BLaER1 treated with 17β-estradiol and CSF1 and Interleukin-3, amounts not matched to agents 10 nM and 100 nM (cell line): ENCODE measurements around the gene PBX1.

ENCODE experiments used
- H3K27ac ChIP-seq, 11 experiments: shearing (Covaris generic); formaldehyde crosslinking; 2 replicates each; pipeline ENCODE4 v1.8.1; 2022
- H3K27me3 ChIP-seq, 11 experiments: shearing (Covaris generic); formaldehyde crosslinking; 2 replicates each; pipeline ENCODE4 v1.8.1; 2022
- H3K36me3 ChIP-seq, 11 experiments: shearing (Covaris generic); formaldehyde crosslinking; 2 replicates each; pipeline ENCODE4 v1.8.1; 2022
- H3K4me1 ChIP-seq, 10 experiments: shearing (Covaris generic); formaldehyde crosslinking; 2 replicates each; pipeline ENCODE4 v1.8.1; 2022
- H3K4me2 ChIP-seq, 11 experiments: shearing (Covaris generic); formaldehyde crosslinking; 2 replicates each; pipeline ENCODE4 v1.8.1; 2022
- H3K4me3 ChIP-seq, 10 experiments: shearing (Covaris generic); formaldehyde crosslinking; 2 replicates each; pipeline ENCODE4 v1.8.1; 2022
- H3K9ac ChIP-seq, 11 experiments: shearing (Covaris generic); formaldehyde crosslinking; 2 replicates each; pipeline ENCODE4 v1.8.1; 2022
- H3K9me3 ChIP-seq, 11 experiments: shearing (Covaris generic); formaldehyde crosslinking; replicated peaks in 1 of 11; 2 replicates each; pipeline ENCODE4 v1.8.1; 2022
- H4K20me1 ChIP-seq, 11 experiments: shearing (Covaris generic); formaldehyde crosslinking; 2 replicates each; pipeline ENCODE4 v1.8.1; 2022
- Cebpa-rat ChIP-seq, 11 experiments: shearing (Covaris generic); IDR thresholded peaks; 2 replicates each; pipeline ENCODE4 v1.8.1; 2022

PBX1 gene

GRCh38 chr1:164840936-164841335, 282.0 kb downstream of the PBX1 start:
- no peaks in the 10 kb centered on the region for H3K27me3 ChIP-seq
- H3K4me3 ChIP-seq = no peak overlapping the region
- no peak for TF ChIP-seq Cebpa-rat (IDR thresholded peaks at IDR 0.05)
- H4K20me1 ChIP-seq = peaks cover 0 to 75% (median 16%) of the 10 kb centered on the region in 11 experiments; a peak in 13 of 22 replicates
- no peak overlapping the region for H3K9ac ChIP-seq
- peaks cover 14 to 94% (median 61%) of the 10 kb centered on the region in 11 experiments; a peak in 19 of 22 replicates for H3K36me3 ChIP-seq
- H3K9me3 ChIP-seq = no peaks in the 10 kb centered on the region
- no peak overlapping the region for H3K4me2 ChIP-seq
- no peak overlapping the region for H3K27ac ChIP-seq
- H3K4me1 ChIP-seq = no peaks in the 10 kb centered on the region

- Histone ChIP-seq H3K9me3 (no peaks in the 10 kb centered on the region), H3K4me1 (no peaks in the 10 kb centered on the region), H3K4me2 (no peak overlapping the region), H3K4me3 (no peak overlapping the region), H4K20me1 (peaks cover 0 to 65% (median 16%) of the 10 kb centered on the region in 11 experiments; a peak in 13 of 22 replicates), H3K36me3 (peaks cover 18 to 94% (median 64%) of the 10 kb centered on the region in 11 experiments; a peak in 21 of 22 replicates), H3K27ac (no peak overlapping the region), H3K27me3 (no peaks in the 10 kb centered on the region), H3K9ac (no peak overlapping the region)
- TF ChIP-seq Cebpa-rat (IDR thresholded peaks at IDR 0.05) = no peak
Measured at GRCh38 chr1:164841702-164842465, 282.9 kb downstream of the PBX1 start.

GRCh38 chr1:164842870-164843269, 283.9 kb downstream of the PBX1 start:
- H3K4me1 ChIP-seq = no peaks in the 10 kb centered on the region
- peaks cover 0 to 56% (median 16%) of the 10 kb centered on the region in 11 experiments; a peak in 12 of 22 replicates for H4K20me1 ChIP-seq
- H3K27me3 ChIP-seq = no peaks in the 10 kb centered on the region
- no peak overlapping the region for H3K4me3 ChIP-seq
- H3K36me3 ChIP-seq = peaks cover 28 to 95% (median 71%) of the 10 kb centered on the region in 11 experiments; a peak in 21 of 22 replicates
- no peak overlapping the region for H3K27ac ChIP-seq
- TF ChIP-seq Cebpa-rat (IDR thresholded peaks at IDR 0.05) = no peak
- H3K4me2 ChIP-seq = no peak overlapping the region
- H3K9ac ChIP-seq = no peak overlapping the region
- H3K9me3 ChIP-seq = no peaks in the 10 kb centered on the region

GRCh38 chr1:164843743-164844500, 284.9 kb downstream of the PBX1 start:
- H3K9me3 ChIP-seq = no peaks in the 10 kb centered on the region
- no peaks in the 10 kb centered on the region for H3K4me1 ChIP-seq
- no peak for TF ChIP-seq Cebpa-rat (IDR thresholded peaks at IDR 0.05)
- peaks cover 0 to 46% (median 15%) of the 10 kb centered on the region in 11 experiments; a peak in 12 of 22 replicates for H4K20me1 ChIP-seq
- H3K27ac ChIP-seq = no peak overlapping the region
- H3K9ac ChIP-seq = no peak overlapping the region
- H3K36me3 ChIP-seq = peaks cover 30 to 95% (median 69%) of the 10 kb centered on the region in 11 experiments; a peak in 21 of 22 replicates
- H3K4me3 ChIP-seq = no peak overlapping the region
- no peak overlapping the region for H3K4me2 ChIP-seq
- no peaks in the 10 kb centered on the region for H3K27me3 ChIP-seq

- H3K4me1 ChIP-seq = no peaks in the 10 kb centered on the region
- H3K27ac ChIP-seq = no peak overlapping the region
- H3K9me3 ChIP-seq = no peaks in the 10 kb centered on the region
- H3K36me3 ChIP-seq = peaks cover 31 to 77% (median 49%) of the 10 kb centered on the region in 11 experiments
- H3K4me3 ChIP-seq = no peak overlapping the region
- H3K4me2 ChIP-seq = no peak overlapping the region
- peaks cover 0 to 27% (median 2%) of the 10 kb centered on the region in 11 experiments; a peak in 11 of 22 replicates for H4K20me1 ChIP-seq
- H3K27me3 ChIP-seq = no peaks in the 10 kb centered on the region
- no peak overlapping the region for H3K9ac ChIP-seq
- TF ChIP-seq Cebpa-rat (IDR thresholded peaks at IDR 0.05) = no peak
Measured at GRCh38 chr1:164846731-164847691, 288.0 kb downstream of the PBX1 start.

GRCh38 chr1:164853146-164853545, 294.2 kb downstream of the PBX1 start:
- Histone ChIP-seq H3K27me3 (no peaks in the 10 kb centered on the region), H3K27ac (no peak overlapping the region), H4K20me1 (no peaks in the 10 kb centered on the region; a peak in 1 of 22 replicates), H3K9ac (no peak overlapping the region), H3K9me3 (no peaks in the 10 kb centered on the region), H3K4me1 (no peaks in the 10 kb centered on the region), H3K4me3 (no peak overlapping the region), H3K4me2 (no peak overlapping the region), H3K36me3 (peaks cover 5 to 18% (median 12%) of the 10 kb centered on the region in 11 experiments; a peak in 14 of 22 replicates)
- TF ChIP-seq Cebpa-rat (IDR thresholded peaks at IDR 0.05) = no peak

GRCh38 chr1:164855716-164856329, 296.8 kb downstream of the PBX1 start:
- Histone ChIP-seq H3K27me3 (no peaks in the 10 kb centered on the region), H3K9ac (no peak overlapping the region)

GRCh38 chr1:164856381-164856780, 297.4 kb downstream of the PBX1 start:
- H3K9ac ChIP-seq = no peak overlapping the region
- no peak for TF ChIP-seq Cebpa-rat (IDR thresholded peaks at IDR 0.05)
- H3K36me3 ChIP-seq = no peaks in the 10 kb centered on the region
- no peak overlapping the region for H3K4me3 ChIP-seq
- H3K9me3 ChIP-seq = no peaks in the 10 kb centered on the region
- no peak overlapping the region for H3K27ac ChIP-seq
- H4K20me1 ChIP-seq = no peaks in the 10 kb centered on the region
- no peak overlapping the region for H3K4me2 ChIP-seq
- no peaks in the 10 kb centered on the region for H3K27me3 ChIP-seq
- H3K4me1 ChIP-seq = no peaks in the 10 kb centered on the region

More at GRCh38 chr1:164855716-164856329, 296.8 kb downstream of the PBX1 start:
- Histone ChIP-seq H3K4me1 (no peaks in the 10 kb centered on the region), H3K9me3 (no peaks in the 10 kb centered on the region), H4K20me1 (no peaks in the 10 kb centered on the region), H3K4me2 (no peak overlapping the region), H3K27ac (no peak overlapping the region), H3K4me3 (no peak overlapping the region), H3K36me3 (no peaks in the 10 kb centered on the region)
- no peak for TF ChIP-seq Cebpa-rat (IDR thresholded peaks at IDR 0.05)
